HEK293 (cell line): ENCODE measurements around the gene MAGI2.

ENCODE experiments used
- CTCF ChIA-PET: fragments of 350-600 bp; formaldehyde crosslinking; extraction: SDS; loops from one replicate; lab custom pipeline; 2021; ENCODE audit warnings: antibody characterized with exemption; lab: Yijun Ruan, JAX
- POLR2A ChIA-PET: fragments of 300-600 bp; formaldehyde crosslinking; extraction: SDS; loops from one replicate; lab custom pipeline; 2020; ENCODE audit warnings: antibody characterized with exemption, inconsistent platforms; lab: Yijun Ruan, JAX
- H3K27ac ChIP-seq: fragments of 200-500 bp; sonication (Bioruptor generic); 2 replicates; pipeline ENCODE4 v1.5.1; 2014; ENCODE audit warnings: low read depth, low read length, control low read depth, inconsistent platforms; ENCODE audit errors: extremely low read depth
- H3K36me3 ChIP-seq, 2 experiments: fragments of 200-500 bp in 1 of 2; sonication (Bioruptor generic) in 1 of 2; 1 replicate in 1 of 2; 2 replicates in 1 of 2; pipeline ENCODE4 v1.5.1; 2014 to 2017; ENCODE audit warnings: inconsistent platforms in 2 of 2, low read length in 2 of 2; ENCODE audit not compliant: control insufficient read depth in 2 of 2, insufficient read depth in 1 of 2
- H3K4me1 ChIP-seq: fragments of 200-500 bp; sonication (Bioruptor generic); 2 replicates; pipeline ENCODE4 v1.5.1; 2014; ENCODE audit warnings: mild to moderate bottlenecking, low read length, inconsistent platforms; ENCODE audit not compliant: control insufficient read depth, insufficient read depth
- H3K4me3 ChIP-seq: 2 replicates; pipeline ENCODE4 v1.5.1; 2011; ENCODE audit warnings: low read depth, mild to moderate bottlenecking, control low read depth, low read length, moderate library complexity
- H3K9me3 ChIP-seq: fragments of 200-500 bp; sonication (Bioruptor generic); 2 replicates; pipeline ENCODE4 v1.5.1; 2014; ENCODE audit warnings: low read depth, low read length, inconsistent platforms; ENCODE audit not compliant: control insufficient read depth, insufficient read depth
- GLIS2 ChIP-seq: fragments of 450-650 bp; formaldehyde crosslinking; IDR thresholded peaks from 2 replicates; pipeline ENCODE4 v1.5.1; 2016; ENCODE audit warnings: missing biosample characterization, missing genetic modification characterization
- HOXA7 ChIP-seq: sonication (generic); formaldehyde crosslinking; IDR thresholded peaks from 2 replicates; pipeline ENCODE4 v1.8.1; 2022; ENCODE audit warnings: missing genetic modification reagents, borderline replicate concordance
- KLF16 ChIP-seq: fragments of 450-650 bp; formaldehyde crosslinking; IDR thresholded peaks from 2 replicates; pipeline ENCODE4 v1.5.1; 2017; ENCODE audit warnings: missing biosample characterization, missing genetic modification characterization
- KLF8 ChIP-seq: fragments of 450-650 bp; formaldehyde crosslinking; IDR thresholded peaks from 2 replicates; pipeline ENCODE4 v1.5.1; 2016; ENCODE audit warnings: missing biosample characterization, missing genetic modification characterization
- WT1 ChIP-seq: fragments of 450-650 bp; formaldehyde crosslinking; IDR thresholded peaks from 2 replicates; pipeline ENCODE4 v1.5.1; 2016; ENCODE audit warnings: missing biosample characterization, missing genetic modification characterization
- YY2 ChIP-seq: fragments of 450-650 bp; formaldehyde crosslinking; IDR thresholded peaks from 2 replicates; pipeline ENCODE4 v1.5.1; 2016; ENCODE audit warnings: missing biosample characterization, missing genetic modification characterization
- ZBTB8A ChIP-seq: fragments of 450-650 bp; formaldehyde crosslinking; IDR thresholded peaks from 2 replicates; pipeline ENCODE4 v1.5.1; 2016; ENCODE audit warnings: missing biosample characterization, missing genetic modification characterization
- ZFHX2 ChIP-seq: fragments of 450-650 bp; formaldehyde crosslinking; conservative IDR thresholded peaks from 2 replicates; pipeline ENCODE4 v1.5.1; 2016; ENCODE audit warnings: missing biosample characterization, missing genetic modification characterization
- ZFP37 ChIP-seq: fragments of 450-650 bp; formaldehyde crosslinking; IDR thresholded peaks from 2 replicates; pipeline ENCODE4 v1.5.1; 2016; ENCODE audit warnings: missing biosample characterization, missing genetic modification characterization
- ZNF121 ChIP-seq: fragments of 450-650 bp; formaldehyde crosslinking; IDR thresholded peaks from 2 replicates; pipeline ENCODE4 v1.5.1; 2016; ENCODE audit warnings: missing biosample characterization, missing genetic modification characterization
- ZNF157 ChIP-seq: fragments of 450-650 bp; formaldehyde crosslinking; IDR thresholded peaks from 2 replicates; pipeline ENCODE4 v1.5.1; 2016; ENCODE audit warnings: missing biosample characterization, missing genetic modification characterization
- ZNF248 ChIP-seq: fragments of 450-650 bp; formaldehyde crosslinking; IDR thresholded peaks from 2 replicates; pipeline ENCODE4 v1.5.1; 2017; ENCODE audit warnings: missing biosample characterization, missing genetic modification characterization
- ZNF354C ChIP-seq: fragments of 450-650 bp; formaldehyde crosslinking; IDR thresholded peaks from 2 replicates; pipeline ENCODE4 v1.5.1; 2016; ENCODE audit warnings: missing biosample characterization, missing genetic modification characterization, low read depth, borderline replicate concordance
- ZNF544 ChIP-seq: fragments of 450-650 bp; formaldehyde crosslinking; IDR thresholded peaks from 2 replicates; pipeline ENCODE4 v1.5.0; 2017; ENCODE audit warnings: missing biosample characterization, missing genetic modification characterization
- ZNF558 ChIP-seq: fragments of 450-650 bp; formaldehyde crosslinking; IDR thresholded peaks from 2 replicates; pipeline ENCODE4 v1.5.1; 2016; ENCODE audit warnings: missing biosample characterization, missing genetic modification characterization
- ZNF610 ChIP-seq: fragments of 450-650 bp; formaldehyde crosslinking; IDR thresholded peaks from 2 replicates; pipeline ENCODE4 v1.5.1; 2016; ENCODE audit warnings: missing biosample characterization, missing genetic modification characterization, borderline replicate concordance
- ZNF785 ChIP-seq: fragments of 450-650 bp; formaldehyde crosslinking; IDR thresholded peaks from 2 replicates; pipeline ENCODE4 v1.5.1; 2016; ENCODE audit warnings: missing biosample characterization, missing genetic modification characterization
- ZNF837 ChIP-seq: fragments of 450-650 bp; formaldehyde crosslinking; IDR thresholded peaks from 2 replicates; pipeline ENCODE4 v1.5.1; 2016; ENCODE audit warnings: missing biosample characterization, missing genetic modification characterization
- ZNF843 ChIP-seq: fragments of 450-650 bp; formaldehyde crosslinking; IDR thresholded peaks from 2 replicates; pipeline ENCODE4 v1.5.1; 2016; ENCODE audit warnings: missing biosample characterization, missing genetic modification characterization
- ZXDB ChIP-seq: fragments of 450-650 bp; formaldehyde crosslinking; IDR thresholded peaks from 2 replicates; pipeline ENCODE4 v1.5.1; 2016; ENCODE audit warnings: missing biosample characterization, missing genetic modification characterization
- TF ChIP-seq, protein P1 (sequence below): fragments of 450-650 bp; formaldehyde crosslinking; IDR thresholded peaks from 2 replicates; pipeline ENCODE4 v1.5.1; 2016; ENCODE audit warnings: missing biosample characterization, missing genetic modification characterization, borderline replicate concordance
- TF ChIP-seq, protein P2 (sequence below): fragments of 450-650 bp; formaldehyde crosslinking; IDR thresholded peaks from 2 replicates; pipeline ENCODE4 v1.5.1; 2016; ENCODE audit warnings: missing biosample characterization, missing genetic modification characterization
- TF ChIP-seq, protein P3 (sequence below): fragments of 450-650 bp; formaldehyde crosslinking; IDR thresholded peaks from 2 replicates; pipeline ENCODE4 v1.5.1; 2016; ENCODE audit warnings: missing biosample characterization, missing genetic modification characterization
- TF ChIP-seq, protein P4 (sequence below): fragments of 450-650 bp; formaldehyde crosslinking; IDR thresholded peaks from 2 replicates; pipeline ENCODE4 v1.5.1; 2016; ENCODE audit warnings: missing biosample characterization, missing genetic modification characterization

Gene MAGI2

DNA sequence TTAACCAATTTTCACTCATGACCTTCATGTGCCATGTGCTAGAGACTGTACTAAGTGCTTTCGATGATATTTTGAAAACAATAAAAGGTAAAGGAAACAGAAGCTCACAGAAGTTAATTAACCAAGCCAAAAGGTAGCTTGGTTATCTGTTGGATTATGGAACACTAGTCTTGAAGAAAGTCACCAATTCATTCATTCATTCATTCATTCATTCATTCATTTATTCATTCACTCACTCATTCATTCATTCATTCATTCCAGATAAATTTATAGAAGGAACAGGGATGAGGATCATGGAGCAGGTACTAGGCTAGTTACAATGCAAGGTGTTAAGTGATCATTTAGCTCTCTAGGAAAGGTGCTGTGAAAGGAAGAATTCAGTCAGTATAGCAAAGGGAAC lies 322.8 kb downstream of the MAGI2 start:
- Histone ChIP-seq H3K4me1 (no peaks in the 10 kb centered on the region), H3K36me3 (no peaks in the 10 kb centered on the region), H3K27ac (no peak overlapping the region), H3K4me3 (no peak overlapping the region), H3K9me3 (no peaks in the 10 kb centered on the region)
- CTCF ChIA-PET: no interaction called here
- POLR2A ChIA-PET: no interaction called here
- TF ChIP-seq, protein P1, sequence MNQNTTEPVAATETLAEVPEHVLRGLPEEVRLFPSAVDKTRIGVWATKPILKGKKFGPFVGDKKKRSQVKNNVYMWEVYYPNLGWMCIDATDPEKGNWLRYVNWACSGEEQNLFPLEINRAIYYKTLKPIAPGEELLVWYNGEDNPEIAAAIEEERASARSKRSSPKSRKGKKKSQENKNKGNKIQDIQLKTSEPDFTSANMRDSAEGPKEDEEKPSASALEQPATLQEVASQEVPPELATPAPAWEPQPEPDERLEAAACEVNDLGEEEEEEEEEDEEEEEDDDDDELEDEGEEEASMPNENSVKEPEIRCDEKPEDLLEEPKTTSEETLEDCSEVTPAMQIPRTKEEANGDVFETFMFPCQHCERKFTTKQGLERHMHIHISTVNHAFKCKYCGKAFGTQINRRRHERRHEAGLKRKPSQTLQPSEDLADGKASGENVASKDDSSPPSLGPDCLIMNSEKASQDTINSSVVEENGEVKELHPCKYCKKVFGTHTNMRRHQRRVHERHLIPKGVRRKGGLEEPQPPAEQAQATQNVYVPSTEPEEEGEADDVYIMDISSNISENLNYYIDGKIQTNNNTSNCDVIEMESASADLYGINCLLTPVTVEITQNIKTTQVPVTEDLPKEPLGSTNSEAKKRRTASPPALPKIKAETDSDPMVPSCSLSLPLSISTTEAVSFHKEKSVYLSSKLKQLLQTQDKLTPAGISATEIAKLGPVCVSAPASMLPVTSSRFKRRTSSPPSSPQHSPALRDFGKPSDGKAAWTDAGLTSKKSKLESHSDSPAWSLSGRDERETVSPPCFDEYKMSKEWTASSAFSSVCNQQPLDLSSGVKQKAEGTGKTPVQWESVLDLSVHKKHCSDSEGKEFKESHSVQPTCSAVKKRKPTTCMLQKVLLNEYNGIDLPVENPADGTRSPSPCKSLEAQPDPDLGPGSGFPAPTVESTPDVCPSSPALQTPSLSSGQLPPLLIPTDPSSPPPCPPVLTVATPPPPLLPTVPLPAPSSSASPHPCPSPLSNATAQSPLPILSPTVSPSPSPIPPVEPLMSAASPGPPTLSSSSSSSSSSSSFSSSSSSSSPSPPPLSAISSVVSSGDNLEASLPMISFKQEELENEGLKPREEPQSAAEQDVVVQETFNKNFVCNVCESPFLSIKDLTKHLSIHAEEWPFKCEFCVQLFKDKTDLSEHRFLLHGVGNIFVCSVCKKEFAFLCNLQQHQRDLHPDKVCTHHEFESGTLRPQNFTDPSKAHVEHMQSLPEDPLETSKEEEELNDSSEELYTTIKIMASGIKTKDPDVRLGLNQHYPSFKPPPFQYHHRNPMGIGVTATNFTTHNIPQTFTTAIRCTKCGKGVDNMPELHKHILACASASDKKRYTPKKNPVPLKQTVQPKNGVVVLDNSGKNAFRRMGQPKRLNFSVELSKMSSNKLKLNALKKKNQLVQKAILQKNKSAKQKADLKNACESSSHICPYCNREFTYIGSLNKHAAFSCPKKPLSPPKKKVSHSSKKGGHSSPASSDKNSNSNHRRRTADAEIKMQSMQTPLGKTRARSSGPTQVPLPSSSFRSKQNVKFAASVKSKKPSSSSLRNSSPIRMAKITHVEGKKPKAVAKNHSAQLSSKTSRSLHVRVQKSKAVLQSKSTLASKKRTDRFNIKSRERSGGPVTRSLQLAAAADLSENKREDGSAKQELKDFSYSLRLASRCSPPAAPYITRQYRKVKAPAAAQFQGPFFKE: no peak
- TF ChIP-seq ZNF785 (tag by site-specific recombination): no peak
- TF ChIP-seq ZNF610: no peak
- no peak for TF ChIP-seq ZNF354C
- TF ChIP-seq KLF16 (tag by site-specific recombination): no peak
- TF ChIP-seq ZNF157 (tag by site-specific recombination): no peak

DNA sequence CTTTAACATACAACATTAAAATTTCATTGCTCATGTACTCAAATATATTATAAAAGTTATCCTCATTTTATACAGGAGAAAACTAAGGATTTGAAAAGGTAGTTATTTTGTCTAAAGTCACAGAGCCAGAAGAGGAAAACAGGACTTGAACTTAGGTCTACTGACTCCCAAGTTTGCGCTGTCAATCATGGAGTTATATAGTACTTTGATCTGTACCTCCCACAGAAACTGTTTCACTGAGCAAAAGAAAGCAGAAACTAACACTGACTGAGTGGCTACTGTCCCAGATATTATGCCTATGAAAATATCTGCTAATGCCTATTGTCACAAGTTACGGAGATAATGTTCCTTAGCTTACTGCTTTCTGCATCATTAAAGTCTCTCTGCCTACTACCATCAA lies 329.1 kb downstream of the MAGI2 start:
- ChIA-PET POLR2A (no interaction called here), CTCF (no interaction called here)
- Histone ChIP-seq H3K9me3 (no peaks in the 10 kb centered on the region), H3K27ac (no peak overlapping the region), H3K36me3 (no peaks in the 10 kb centered on the region), H3K4me1 (no peaks in the 10 kb centered on the region), H3K4me3 (no peak overlapping the region)
- TF ChIP-seq ZFP37 (tag by site-specific recombination) (no peak), KLF8 (tag by site-specific recombination) (no peak), ZNF837 (tag by site-specific recombination) (no peak), ZNF843 (no peak), HOXA7 (CRISPR knock-in tag) (no peak), YY2 (tag by site-specific recombination) (no peak), ZNF558 (tag by site-specific recombination) (no peak), ZNF248 (tag by site-specific recombination) (no peak), ZNF121 (tag by site-specific recombination) (no peak), WT1 (tag by site-specific recombination) (no peak), ZXDB (no peak), ZBTB8A (no peak), ZNF544 (tag by site-specific recombination) (no peak), ZNF610 (no peak), GLIS2 (no peak), ZFHX2 (tag by site-specific recombination) (no peak)
- TF ChIP-seq, protein P2, sequence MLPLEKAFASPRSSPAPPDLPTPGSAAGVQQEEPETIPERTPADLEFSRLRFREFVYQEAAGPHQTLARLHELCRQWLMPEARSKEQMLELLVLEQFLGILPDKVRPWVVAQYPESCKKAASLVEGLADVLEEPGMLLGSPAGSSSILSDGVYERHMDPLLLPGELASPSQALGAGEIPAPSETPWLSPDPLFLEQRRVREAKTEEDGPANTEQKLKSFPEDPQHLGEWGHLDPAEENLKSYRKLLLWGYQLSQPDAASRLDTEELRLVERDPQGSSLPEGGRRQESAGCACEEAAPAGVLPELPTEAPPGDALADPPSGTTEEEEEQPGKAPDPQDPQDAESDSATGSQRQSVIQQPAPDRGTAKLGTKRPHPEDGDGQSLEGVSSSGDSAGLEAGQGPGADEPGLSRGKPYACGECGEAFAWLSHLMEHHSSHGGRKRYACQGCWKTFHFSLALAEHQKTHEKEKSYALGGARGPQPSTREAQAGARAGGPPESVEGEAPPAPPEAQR (tag by site-specific recombination): no peak
- TF ChIP-seq, protein P3, sequence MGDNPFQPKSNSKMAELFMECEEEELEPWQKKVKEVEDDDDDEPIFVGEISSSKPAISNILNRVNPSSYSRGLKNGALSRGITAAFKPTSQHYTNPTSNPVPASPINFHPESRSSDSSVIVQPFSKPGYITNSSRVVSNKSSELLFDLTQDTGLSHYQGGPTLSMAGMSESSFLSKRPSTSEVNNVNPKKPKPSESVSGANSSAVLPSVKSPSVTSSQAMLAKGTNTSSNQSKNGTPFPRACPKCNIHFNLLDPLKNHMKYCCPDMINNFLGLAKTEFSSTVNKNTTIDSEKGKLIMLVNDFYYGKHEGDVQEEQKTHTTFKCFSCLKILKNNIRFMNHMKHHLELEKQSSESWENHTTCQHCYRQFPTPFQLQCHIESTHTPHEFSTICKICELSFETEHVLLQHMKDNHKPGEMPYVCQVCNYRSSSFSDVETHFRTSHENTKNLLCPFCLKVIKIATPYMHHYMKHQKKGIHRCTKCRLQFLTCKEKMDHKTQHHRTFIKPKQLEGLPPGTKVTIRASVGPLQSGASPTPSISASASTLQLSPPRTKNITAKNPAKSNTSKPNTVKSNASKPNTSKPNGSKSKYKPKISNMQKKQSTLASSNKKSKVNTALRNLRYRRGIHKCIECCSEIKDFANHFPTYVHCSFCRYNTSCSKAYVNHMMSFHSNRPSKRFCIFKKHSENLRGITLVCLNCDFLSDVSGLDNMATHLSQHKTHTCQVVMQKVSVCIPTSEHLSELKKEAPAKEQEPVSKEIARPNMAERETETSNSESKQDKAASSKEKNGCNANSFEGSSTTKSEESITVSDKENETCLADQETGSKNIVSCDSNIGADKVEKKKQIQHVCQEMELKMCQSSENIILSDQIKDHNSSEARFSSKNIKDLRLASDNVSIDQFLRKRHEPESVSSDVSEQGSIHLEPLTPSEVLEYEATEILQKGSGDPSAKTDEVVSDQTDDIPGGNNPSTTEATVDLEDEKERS: no peak
- TF ChIP-seq, protein P4, sequence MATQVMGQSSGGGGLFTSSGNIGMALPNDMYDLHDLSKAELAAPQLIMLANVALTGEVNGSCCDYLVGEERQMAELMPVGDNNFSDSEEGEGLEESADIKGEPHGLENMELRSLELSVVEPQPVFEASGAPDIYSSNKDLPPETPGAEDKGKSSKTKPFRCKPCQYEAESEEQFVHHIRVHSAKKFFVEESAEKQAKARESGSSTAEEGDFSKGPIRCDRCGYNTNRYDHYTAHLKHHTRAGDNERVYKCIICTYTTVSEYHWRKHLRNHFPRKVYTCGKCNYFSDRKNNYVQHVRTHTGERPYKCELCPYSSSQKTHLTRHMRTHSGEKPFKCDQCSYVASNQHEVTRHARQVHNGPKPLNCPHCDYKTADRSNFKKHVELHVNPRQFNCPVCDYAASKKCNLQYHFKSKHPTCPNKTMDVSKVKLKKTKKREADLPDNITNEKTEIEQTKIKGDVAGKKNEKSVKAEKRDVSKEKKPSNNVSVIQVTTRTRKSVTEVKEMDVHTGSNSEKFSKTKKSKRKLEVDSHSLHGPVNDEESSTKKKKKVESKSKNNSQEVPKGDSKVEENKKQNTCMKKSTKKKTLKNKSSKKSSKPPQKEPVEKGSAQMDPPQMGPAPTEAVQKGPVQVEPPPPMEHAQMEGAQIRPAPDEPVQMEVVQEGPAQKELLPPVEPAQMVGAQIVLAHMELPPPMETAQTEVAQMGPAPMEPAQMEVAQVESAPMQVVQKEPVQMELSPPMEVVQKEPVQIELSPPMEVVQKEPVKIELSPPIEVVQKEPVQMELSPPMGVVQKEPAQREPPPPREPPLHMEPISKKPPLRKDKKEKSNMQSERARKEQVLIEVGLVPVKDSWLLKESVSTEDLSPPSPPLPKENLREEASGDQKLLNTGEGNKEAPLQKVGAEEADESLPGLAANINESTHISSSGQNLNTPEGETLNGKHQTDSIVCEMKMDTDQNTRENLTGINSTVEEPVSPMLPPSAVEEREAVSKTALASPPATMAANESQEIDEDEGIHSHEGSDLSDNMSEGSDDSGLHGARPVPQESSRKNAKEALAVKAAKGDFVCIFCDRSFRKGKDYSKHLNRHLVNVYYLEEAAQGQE (tag by site-specific recombination): no peak
